Activated CD8-positive, alpha-beta memory T cell treated with anti-CD3 and anti-CD28 coated beads for 48 hours (primary cell): ENCODE data around the gene FZR1.
"Not testable (repeated sequence)": the region's sequence is repeated elsewhere in the genome, so short reads cannot be mapped to it uniquely, and the experiment has no call there.

Source experiments
- DNase-seq, 3 experiments: peaks; one replicate each; pipeline ENCODE4 v3.0.0-alpha.2; 2020; ENCODE audit warnings: low read depth in 2 of 3, low spot score in 2 of 3

Gene FZR1

GRCh38 chr19:3570606-3571011 lies 64.5 kb downstream of the FZR1 start:
- DNase-seq: no peak

DNA sequence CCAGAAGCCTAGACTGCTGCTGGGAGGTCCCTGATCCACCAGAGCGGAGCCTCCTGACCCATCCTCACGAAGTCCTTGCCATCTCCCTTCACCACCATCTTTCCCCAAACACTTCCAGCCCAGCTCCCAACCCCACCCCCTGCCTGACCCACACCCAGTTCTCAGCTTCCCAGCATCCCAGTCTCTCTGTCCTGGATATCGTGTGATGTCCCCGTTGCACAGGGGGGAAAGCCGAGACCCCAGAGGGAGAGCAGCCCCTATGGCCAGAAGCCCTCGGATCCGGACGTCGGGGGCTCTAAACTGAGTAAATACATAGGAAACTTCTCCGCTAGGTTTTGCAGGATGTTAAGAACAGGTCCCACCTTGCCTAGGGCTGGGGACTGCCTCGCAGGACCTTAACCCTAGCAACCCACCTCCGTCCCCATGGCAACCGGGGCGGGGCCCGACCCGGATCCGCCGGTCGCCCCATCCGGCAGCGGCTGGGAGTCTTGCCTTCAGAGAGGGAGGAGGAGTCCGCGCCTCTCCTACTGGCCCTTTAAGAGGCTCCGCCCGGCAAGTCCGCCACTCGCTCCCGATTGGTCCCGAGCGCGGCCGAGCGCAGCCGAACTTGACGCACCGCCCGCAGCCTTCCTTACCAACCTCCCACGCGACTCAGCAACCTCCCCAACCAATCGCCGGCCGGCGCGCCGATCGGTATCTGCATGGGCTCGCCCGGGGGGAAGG lies 66.2 kb downstream of the FZR1 start:
- DNase-seq: peak; percentile 91 to 99 (median 97)

DNA sequence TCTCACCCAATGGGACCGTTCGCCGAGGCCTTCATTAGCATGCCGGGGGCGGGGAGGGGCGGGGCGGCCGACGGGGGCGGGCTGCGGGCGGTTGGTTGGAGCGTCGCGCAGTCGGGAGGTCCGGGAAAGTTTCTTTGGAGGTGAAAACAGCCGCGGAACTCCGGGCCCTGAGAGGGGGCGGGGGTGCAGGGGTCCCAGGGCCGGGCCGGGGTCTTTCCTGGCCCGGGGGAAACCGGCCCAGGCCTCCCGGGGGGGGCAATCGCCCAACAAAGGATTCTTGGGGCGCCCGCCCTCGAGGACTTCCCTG lies 66.7 kb downstream of the FZR1 start, which contains the start of gene HMG20B:
Gene HMG20B, plus strand, starts transcription at position 90 of the 307 bp plus-strand sequence. CDS start 366 bp downstream, outside the sequence.
- DNase-seq: no peak

DNA sequence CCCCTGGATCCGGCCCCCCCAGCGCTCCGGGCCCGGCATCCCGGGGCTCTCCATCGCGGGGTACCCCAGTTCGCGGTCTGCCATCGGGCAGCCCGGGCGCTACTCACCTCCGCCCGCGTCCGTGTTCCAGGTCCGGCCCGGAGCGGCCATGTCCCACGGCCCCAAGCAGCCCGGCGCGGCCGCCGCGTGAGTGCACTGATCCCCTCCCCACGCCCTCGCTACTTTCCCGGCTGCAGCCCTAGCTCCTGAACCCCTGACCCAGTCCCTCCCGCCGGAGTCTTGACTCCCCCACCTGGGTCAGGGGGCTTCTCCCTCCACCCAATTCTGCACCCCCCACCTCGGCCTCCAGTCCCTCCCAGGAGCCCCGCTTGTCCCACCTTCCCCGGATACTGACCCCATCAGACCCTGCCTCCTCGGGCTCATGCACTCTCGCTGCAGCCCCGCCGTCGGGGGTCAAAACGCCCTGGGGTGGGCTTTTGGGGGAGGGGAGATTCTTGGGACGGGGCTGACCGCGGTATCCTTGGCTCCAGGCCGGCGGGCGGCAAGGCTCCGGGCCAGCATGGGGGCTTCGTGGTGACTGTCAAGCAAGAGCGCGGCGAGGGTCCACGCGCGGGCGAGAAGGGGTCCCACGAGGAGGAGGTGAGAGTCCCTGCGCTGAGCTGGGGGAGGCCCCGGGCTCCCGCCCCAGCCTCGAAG lies 67.2 kb downstream of the FZR1 start:
- no peak for DNase-seq

GRCh38 chr19:3573858-3574637 lies 67.9 kb downstream of the FZR1 start:
- peak; percentile 74 to 91 (median 80) for DNase-seq

DNA sequence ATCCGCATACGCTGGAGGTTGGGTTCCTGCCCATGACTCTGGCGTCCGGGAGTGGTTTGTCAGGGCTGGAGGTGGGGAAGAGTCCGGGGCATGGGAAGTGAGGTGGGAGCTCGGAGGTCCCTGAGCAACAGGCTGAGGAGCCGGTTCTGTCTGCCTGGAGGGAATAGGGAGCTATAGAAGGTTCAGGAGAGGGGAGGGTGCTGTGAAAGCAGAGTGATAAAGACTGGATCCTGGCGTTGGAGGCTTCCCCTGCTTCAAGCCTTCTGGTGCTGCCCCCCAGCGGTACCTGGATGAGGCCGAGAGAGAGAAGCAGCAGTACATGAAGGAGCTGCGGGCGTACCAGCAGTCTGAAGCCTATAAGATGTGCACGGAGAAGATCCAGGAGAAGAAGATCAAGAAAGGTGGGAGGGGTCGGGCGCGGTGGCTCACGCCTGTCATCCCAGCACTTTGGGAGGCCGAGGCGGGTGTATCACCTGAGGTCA lies 69.2 kb downstream of the FZR1 start:
- no peak for DNase-seq

GRCh38 chr19:3575949-3576673 lies 70.0 kb downstream of the FZR1 start:
- no peak for DNase-seq

- DNase-seq: no peak
Observed at GRCh38 chr19:3576696-3577443, 70.8 kb downstream of the FZR1 start.

GRCh38 chr19:3577723-3578344 lies 71.7 kb downstream of the FZR1 start:
- DNase-seq: no peak

DNA sequence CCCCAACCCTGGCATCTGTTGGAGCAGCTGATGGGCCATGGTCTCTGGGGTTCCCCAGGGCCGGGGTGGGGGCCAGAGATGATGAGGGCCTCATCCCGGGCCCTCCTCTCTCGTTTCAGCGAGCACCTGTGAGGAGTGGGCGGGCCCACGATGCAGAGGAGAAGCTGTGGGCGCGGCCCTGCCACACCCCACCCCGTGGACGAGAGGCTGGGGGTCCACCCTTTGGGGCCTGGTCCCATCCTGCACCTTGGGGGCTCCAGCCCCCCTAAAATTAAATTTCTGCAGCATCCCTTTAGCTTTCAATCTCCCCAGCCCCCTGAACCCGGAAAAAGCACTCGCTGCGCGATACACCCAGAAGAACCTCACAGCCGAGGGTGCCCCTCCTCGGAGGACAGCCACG lies 72.3 kb downstream of the FZR1 start:
- DNase-seq: no peak

- DNase-seq: no peak
Observed at GRCh38 chr19:3580156-3580934, 74.2 kb downstream of the FZR1 start.

DNA sequence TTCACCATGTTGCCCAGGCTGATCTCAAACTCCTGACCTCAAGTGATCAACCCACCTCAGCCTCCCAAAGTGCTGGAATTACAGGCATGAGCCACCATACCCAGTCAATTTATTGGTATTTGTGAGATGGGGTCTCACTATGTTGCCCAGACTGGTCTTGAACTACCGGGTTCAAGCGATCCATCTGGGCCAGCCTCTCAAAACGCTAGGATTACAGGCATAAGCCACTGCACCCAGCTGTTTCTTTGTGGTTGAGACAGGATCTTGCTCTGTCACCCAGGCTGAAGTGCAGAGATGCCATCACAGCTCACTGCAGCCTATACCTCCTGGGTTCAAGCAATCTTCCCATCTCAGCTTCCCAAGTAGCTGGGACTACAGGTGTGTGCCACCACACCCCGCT lies 75.7 kb downstream of the FZR1 start:
- DNase-seq: not testable (repeated sequence)

GRCh38 chr19:3584036-3584802 lies 78.1 kb downstream of the FZR1 start:
- DNase-seq: not testable (repeated sequence)

DNA sequence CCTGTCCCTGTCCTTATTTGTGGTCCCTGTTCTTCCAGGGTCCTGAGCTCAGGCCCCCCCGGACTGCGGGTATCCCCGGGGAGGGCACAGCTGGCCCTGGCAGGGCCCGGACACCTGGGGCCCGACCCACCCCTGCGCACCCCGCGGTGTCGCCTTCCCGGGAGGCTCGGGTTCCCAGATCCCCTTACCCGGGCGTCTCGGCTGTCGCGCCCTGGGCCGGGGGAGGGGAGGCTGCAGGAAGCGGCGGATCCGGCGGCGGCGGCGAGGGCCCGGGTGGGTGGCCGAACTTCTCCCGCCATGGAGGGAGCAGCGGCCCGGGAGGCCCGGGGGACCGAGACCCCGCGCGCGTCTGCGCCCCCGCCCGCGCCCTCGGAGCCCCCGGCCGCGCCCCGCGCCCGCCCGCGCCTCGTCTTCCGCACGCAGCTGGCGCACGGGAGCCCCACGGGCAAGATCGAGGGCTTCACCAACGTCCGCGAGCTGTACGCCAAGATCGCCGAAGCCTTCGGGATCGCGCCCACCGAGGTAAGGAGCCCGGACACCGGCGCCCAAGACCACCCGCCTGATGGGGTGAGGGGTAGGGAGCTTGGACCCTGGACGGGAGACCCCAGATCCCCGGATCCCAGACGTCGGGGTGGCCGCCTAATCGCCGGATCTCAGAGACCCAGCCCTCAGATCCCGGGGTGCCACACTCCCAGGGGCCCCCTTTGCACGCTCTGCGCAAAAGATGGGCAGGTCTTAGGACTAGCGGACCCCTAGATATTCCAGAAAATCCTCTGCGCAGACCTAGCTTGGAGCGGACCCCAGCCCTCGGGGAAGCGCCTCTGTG lies 79.4 kb downstream of the FZR1 start, which contains the start of gene GIPC3:
Gene GIPC3, plus strand, starts transcription at position 178 of the 826 bp plus-strand sequence. Its CDS starts 120 bp downstream, at position 298.
- no peak for DNase-seq

DNA sequence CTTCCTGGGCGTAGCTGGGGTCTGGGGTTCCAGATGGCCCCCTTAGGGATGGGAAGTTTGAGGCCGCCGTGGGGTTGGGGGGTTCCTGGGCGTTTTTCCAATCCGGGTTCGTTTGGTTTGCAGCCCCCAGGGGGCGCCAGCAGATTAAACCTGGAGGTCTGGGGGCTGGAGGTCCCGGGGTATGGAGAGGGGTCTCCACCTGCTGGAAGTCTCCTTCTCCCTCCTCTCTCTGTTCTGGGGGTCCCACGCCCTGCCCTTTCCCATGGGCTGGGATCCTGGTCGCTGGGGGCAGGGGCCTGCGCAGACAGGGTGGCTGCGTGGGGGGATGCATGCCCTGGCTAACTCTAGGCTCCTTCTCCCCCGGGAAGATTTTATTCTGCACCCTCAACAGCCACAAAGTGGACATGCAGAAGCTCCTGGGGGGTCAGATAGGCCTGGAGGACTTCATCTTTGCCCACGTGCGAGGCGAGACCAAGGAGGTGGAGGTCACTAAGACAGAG lies 80.1 kb downstream of the FZR1 start:
- DNase-seq: no peak

GRCh38 chr19:3586707-3587346 lies 80.7 kb downstream of the FZR1 start:
- DNase-seq: no peak
